GM13977 (cell line): ENCODE results near the gene BAD.

ENCODE experiments used
- DNase-seq: peaks from one replicate; pipeline ENCODE4 v3.0.0; 2012; ENCODE audit warnings: low spot score
- in situ Hi-C: fragments of 300-500 bp; cut with MboI; formaldehyde crosslinking; loops from one replicate; pipeline ENCODE4 v1.12.0; 2022; ENCODE audit warnings: low sequenced_read_pairs, low pct_unique_long_range_greater_than_20kb, mixed read lengths, inconsistent platforms; ENCODE audit not compliant: unreplicated experiment
- TF ChIP-seq, protein P1 (sequence below): IDR thresholded peaks from 2 replicates; pipeline ENCODE4 v1.5.1; 2012; ENCODE audit warnings: mild to moderate bottlenecking, control low read depth; ENCODE audit not compliant: insufficient read depth; ENCODE audit errors: extremely low read depth, missing control alignments

Gene BAD

GRCh38 chr11:64269540-64270220, 14.8 kb downstream of the BAD start:
- TF ChIP-seq, protein P1, sequence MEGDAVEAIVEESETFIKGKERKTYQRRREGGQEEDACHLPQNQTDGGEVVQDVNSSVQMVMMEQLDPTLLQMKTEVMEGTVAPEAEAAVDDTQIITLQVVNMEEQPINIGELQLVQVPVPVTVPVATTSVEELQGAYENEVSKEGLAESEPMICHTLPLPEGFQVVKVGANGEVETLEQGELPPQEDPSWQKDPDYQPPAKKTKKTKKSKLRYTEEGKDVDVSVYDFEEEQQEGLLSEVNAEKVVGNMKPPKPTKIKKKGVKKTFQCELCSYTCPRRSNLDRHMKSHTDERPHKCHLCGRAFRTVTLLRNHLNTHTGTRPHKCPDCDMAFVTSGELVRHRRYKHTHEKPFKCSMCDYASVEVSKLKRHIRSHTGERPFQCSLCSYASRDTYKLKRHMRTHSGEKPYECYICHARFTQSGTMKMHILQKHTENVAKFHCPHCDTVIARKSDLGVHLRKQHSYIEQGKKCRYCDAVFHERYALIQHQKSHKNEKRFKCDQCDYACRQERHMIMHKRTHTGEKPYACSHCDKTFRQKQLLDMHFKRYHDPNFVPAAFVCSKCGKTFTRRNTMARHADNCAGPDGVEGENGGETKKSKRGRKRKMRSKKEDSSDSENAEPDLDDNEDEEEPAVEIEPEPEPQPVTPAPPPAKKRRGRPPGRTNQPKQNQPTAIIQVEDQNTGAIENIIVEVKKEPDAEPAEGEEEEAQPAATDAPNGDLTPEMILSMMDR: peak; percentile 10
- in situ Hi-C loops: no loop called here
- peak; percentile 91 for DNase-seq

- in situ Hi-C loops: no loop called here
- TF ChIP-seq, protein P1: no peak
- DNase-seq: no peak
Measured at GRCh38 chr11:64268893-64269539, 15.4 kb downstream of the BAD start.

DNA sequence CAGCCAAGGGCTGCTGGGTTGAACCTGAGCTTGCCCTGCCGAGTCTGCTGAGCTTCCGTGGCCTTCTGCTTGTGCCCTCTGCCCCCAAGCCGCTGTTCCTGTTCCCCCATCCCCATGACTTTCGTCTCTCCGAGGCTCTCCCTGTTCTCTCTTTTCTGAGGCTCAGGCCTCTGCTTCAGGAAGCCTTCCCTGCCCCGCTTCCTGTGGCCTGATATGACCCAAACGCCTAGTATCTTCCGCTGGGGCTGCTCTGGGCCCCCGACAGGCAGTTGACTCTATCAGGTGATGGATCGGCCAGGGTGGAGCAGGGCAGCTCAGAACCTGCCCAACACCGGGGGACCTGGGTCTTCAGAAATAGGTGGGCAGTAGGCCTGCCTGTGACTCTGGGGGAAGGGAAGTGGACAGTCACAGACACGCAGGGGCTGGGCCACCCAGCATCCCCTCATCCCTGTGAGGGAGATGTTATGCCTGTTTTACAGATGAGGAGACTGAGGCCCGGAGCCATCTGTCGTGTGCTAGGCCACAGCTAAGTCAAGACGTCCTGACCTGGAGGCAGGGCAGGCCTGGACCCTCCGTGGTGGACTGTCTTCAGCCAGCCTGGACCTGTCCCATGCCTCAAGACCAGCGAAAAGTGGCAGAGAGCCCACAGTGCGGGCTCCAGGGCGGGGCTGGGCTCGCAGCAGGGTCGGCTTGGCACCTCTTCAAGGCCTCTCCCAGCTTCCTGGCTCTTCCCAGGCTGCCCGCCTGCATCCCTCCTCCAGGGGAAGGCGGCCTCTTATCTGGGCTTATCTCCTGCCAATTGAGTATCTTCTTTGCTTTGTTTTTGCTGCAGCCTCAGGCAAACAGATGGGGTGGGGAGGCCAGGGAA, 16.2 kb downstream of the BAD start:
- TF ChIP-seq, protein P1: no peak
- in situ Hi-C loops: no loop called here
- no peak for DNase-seq

DNA sequence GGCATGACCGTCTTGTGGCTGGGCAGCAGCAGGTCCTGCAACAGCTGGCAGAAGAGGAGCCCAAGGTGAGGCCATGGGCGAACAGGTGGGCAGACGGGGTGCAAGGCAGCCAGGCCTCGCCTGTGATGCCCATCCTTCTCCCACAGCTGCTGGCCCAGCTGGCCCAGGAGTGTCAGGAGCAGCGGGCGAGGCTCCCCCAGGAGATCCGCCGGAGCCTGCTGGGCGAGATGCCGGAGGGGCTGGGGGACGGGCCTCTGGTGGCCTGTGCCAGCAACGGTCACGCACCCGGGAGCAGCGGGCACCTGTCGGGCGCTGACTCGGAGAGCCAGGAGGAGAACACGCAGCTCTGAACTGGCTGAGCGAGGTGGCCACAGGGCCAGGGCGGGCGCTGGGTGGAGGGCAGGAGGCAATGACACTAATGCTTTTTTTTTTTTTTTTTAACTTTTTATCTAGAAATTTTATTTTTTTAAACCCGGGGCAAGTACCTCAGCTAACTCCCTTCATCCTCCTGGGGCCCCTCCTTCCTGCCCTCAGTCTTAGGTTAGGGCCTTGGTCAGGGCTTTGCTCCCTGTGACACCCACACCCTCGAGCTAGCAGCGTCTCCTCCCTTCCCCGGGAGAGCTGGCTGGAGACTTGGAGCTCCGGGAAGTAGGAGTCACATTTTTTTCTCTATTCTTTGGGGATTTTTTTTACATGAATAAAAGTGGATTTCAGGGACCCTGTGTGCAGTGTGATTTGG, 17.1 kb downstream of the BAD start:
- DNase-seq: no peak
- in situ Hi-C loops: no loop called here
- TF ChIP-seq, protein P1: no peak

GRCh38 chr11:64266339-64266738, 18.1 kb downstream of the BAD start:
- no peak for DNase-seq
- in situ Hi-C loops: no loop called here
- TF ChIP-seq, protein P1: no peak
